Osteocyte (in vitro differentiated cells): Measurements from ENCODE around the gene CPSF3. TPM values are rescaled to one million over a fixed set of nuclear protein-coding genes. Genes with fewer than 3 reads are reported as not detected.

Experiments used
- DNase-seq: peaks from one replicate; pipeline ENCODE4 v3.0.0; 2021; ENCODE audit warnings: mixed read lengths; ENCODE audit not compliant: unreplicated experiment; ENCODE audit errors: extremely low spot score
- H3K27ac Mint-ChIP-seq: one replicate; pipeline ENCODE4 v1.8.0; 2021; ENCODE audit warnings: mild to moderate bottlenecking, mixed read lengths; ENCODE audit not compliant: unreplicated experiment
- H3K27me3 Mint-ChIP-seq: one replicate; pipeline ENCODE4 v1.8.0; 2021; ENCODE audit warnings: mixed read lengths; ENCODE audit not compliant: unreplicated experiment
- H3K36me3 Mint-ChIP-seq: one replicate; pipeline ENCODE4 v1.8.0; 2021; ENCODE audit warnings: mixed read lengths; ENCODE audit not compliant: unreplicated experiment
- H3K4me1 Mint-ChIP-seq: one replicate; pipeline ENCODE4 v1.8.0; 2021; ENCODE audit warnings: mixed read lengths; ENCODE audit not compliant: unreplicated experiment
- H3K4me3 Mint-ChIP-seq: one replicate; pipeline ENCODE4 v1.8.0; 2021; ENCODE audit warnings: mild to moderate bottlenecking, moderate library complexity, mixed read lengths; ENCODE audit not compliant: unreplicated experiment
- H3K9me3 Mint-ChIP-seq: one replicate; pipeline ENCODE4 v1.8.0; 2021; ENCODE audit warnings: mixed read lengths; ENCODE audit not compliant: unreplicated experiment
- CTCF ChIP-seq: fragments of 200-600 bp; sonication (generic); IDR thresholded peaks from 2 replicates; pipeline ENCODE4 v1.5.0; 2021; ENCODE audit warnings: antibody characterized with exemption, mild to moderate bottlenecking, moderate library complexity
- long read RNA-seq: library from polyadenylated mRNA; unstranded; transcript quantifications from one replicate; pipeline ENCODE4 v2.0.0, GENCODE V29; 2021
- total RNA-seq: library from RNA; stranded (reverse); gene quantifications from 2 replicates; pipeline ENCODE4 v1.2.1, GENCODE V29; 2021

The CPSF3 gene
- 27.7 and 28.8 TPM in 2 replicates for total RNA-seq
- long read RNA-seq, transcript CPSF3-201 (18 exons, 2,345 nt): major isoform, 375 of 443 reads
- long read RNA-seq, partial matches to known transcripts: 49 of 443 reads
- long read RNA-seq, other reads (novel, unspliced or antisense): 19 of 443 reads

- peak; percentile 99 for DNase-seq
- TF ChIP-seq CTCF: no peak
- Mint-ChIP-seq H3K36me3 (no peaks in the 10 kb centered on the region), H3K27ac (peak within 1 kb of the TSS; percentile 82), H3K4me1 (peaks cover 19% of the 10 kb centered on the region), H3K4me3 (peak within 1 kb of the TSS; percentile 88), H3K9me3 (no peaks in the 10 kb centered on the region), H3K27me3 (no peaks in the 10 kb centered on the region)
Observed at GRCh38 chr2:9423100-9423921, at the start of gene CPSF3, which contains the start of gene ITGB1BP1. CPSF3 (plus strand) TSS chr2:9423654; CDS start chr2:9423774, 120 bp downstream. ITGB1BP1 (minus strand) TSS chr2:9423528; CDS start chr2:9418697, 4,831 bp downstream.

GRCh38 chr2:9374071-9374730 lies 49.3 kb upstream of the CPSF3 start:
- no peaks in the 10 kb centered on the region for H3K9me3 Mint-ChIP-seq
- H3K4me1 Mint-ChIP-seq: peaks cover 35% of the 10 kb centered on the region
- H3K27ac Mint-ChIP-seq: peak overlapping the region; percentile 34
- H3K27me3 Mint-ChIP-seq: no peaks in the 10 kb centered on the region
- H3K4me3 Mint-ChIP-seq: no peak overlapping the region
- no peak for TF ChIP-seq CTCF
- no peak for DNase-seq
- peaks cover 48% of the 10 kb centered on the region for H3K36me3 Mint-ChIP-seq

- Mint-ChIP-seq H3K4me1 (peaks cover 37% of the 10 kb centered on the region), H3K27me3 (no peaks in the 10 kb centered on the region), H3K9me3 (no peaks in the 10 kb centered on the region), H3K27ac (peak overlapping the region; percentile 68), H3K4me3 (no peak overlapping the region), H3K36me3 (peaks cover 42% of the 10 kb centered on the region)
- no peak for DNase-seq
- no peak for TF ChIP-seq CTCF
Observed at GRCh38 chr2:9375857-9376428, 47.5 kb upstream of the CPSF3 start.

GRCh38 chr2:9377461-9378097 lies 45.9 kb upstream of the CPSF3 start:
- no peaks in the 10 kb centered on the region for H3K9me3 Mint-ChIP-seq
- no peak for DNase-seq
- no peaks in the 10 kb centered on the region for H3K27me3 Mint-ChIP-seq
- peaks cover 41% of the 10 kb centered on the region for H3K4me1 Mint-ChIP-seq
- peaks cover 41% of the 10 kb centered on the region for H3K36me3 Mint-ChIP-seq
- H3K4me3 Mint-ChIP-seq: no peak overlapping the region
- no peak for TF ChIP-seq CTCF
- peak overlapping the region; percentile 86 for H3K27ac Mint-ChIP-seq
